OCI-LY7 (cell line): ENCODE data around the gene ZPR1.

Source experiments
- CTCF ChIP-seq: fragments of 200-600 bp; sonication (generic); conservative IDR thresholded peaks from 2 replicates; pipeline ENCODE4 v1.5.1; 2014; ENCODE audit warnings: mild to moderate bottlenecking, antibody characterized with exemption, low read length, moderate library complexity, mixed read lengths
- EZH2phosphoT487 ChIP-seq: fragments of 200-600 bp; sonication (generic); IDR thresholded peaks from 2 replicates; pipeline ENCODE4 v1.6.1; 2018; ENCODE audit warnings: low read depth, borderline replicate concordance, mild to moderate bottlenecking, mixed run types, antibody characterized with exemption, low read length, moderate library complexity, mixed read lengths

- no peak for TF ChIP-seq EZH2phosphoT487
- no peak for TF ChIP-seq CTCF
These were observed 37.6 kb upstream of the ZPR1 start for GRCh38 chr11:116825434-116825833.
